GM12865 (cell line): ENCODE results near the gene FLT1.

Experiments used
- DNase-seq: peaks from one replicate; pipeline ENCODE4 v3.0.0; 2010; ENCODE audit warnings: low read depth
- H3K4me3 ChIP-seq: 2 replicates; pipeline ENCODE4 v1.5.1; 2011; ENCODE audit warnings: mild to moderate bottlenecking, low read depth, low read length, control low read depth
- CTCF ChIP-seq: IDR thresholded peaks from 2 replicates; pipeline ENCODE4 v1.5.1; 2011; ENCODE audit warnings: low read length, control low read depth, low read depth, inconsistent platforms; ENCODE audit not compliant: insufficient read depth; ENCODE audit errors: missing control alignments

FLT1 gene

GRCh38 chr13:28251466-28251865 is 243.5 kb downstream of the FLT1 start:
- peak; percentile 15 for DNase-seq
- TF ChIP-seq CTCF: no peak
- no peak overlapping the region for H3K4me3 ChIP-seq

DNA sequence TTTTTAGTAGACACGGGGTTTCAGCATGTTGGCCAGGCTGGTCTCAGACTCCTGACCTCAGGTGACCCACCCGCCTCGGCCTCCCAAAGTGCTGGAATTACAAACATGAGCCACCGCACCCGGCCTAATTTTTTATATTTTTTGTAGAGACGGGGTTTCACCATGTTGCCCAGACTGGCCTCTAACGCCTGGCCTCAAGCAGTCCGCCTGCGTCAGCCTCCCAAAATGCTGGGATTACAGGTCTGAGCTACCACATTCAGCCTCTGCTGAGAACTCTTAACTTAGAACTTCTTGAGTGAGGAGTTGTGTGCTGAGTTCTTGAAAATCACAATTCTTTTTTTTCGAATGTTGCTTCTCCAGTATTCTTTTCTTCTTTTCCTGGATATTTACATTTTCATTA is 244.4 kb downstream of the FLT1 start:
- DNase-seq: no peak
- H3K4me3 ChIP-seq: no peak overlapping the region
- no peak for TF ChIP-seq CTCF
